Nephron progenitor cell (in vitro differentiated cells): Measurements from ENCODE around the gene PEX11B.

Source experiments
- DNase-seq: peaks from one replicate; pipeline ENCODE4 v3.0.0; 2021
- H3K27ac Mint-ChIP-seq: 2 replicates; pipeline ENCODE4 v1.8.0; 2021; ENCODE audit warnings: mild to moderate bottlenecking, moderate library complexity, mixed read lengths
- H3K27me3 Mint-ChIP-seq: 2 replicates; pipeline ENCODE4 v1.8.0; 2021; ENCODE audit warnings: mild to moderate bottlenecking, low read depth, mixed read lengths; ENCODE audit not compliant: poor library complexity
- H3K36me3 Mint-ChIP-seq: 2 replicates; pipeline ENCODE4 v1.8.0; 2021; ENCODE audit warnings: low read depth, mixed read lengths
- H3K4me1 Mint-ChIP-seq: 2 replicates; pipeline ENCODE4 v1.8.0; 2021; ENCODE audit warnings: mixed read lengths
- H3K4me3 Mint-ChIP-seq: 2 replicates; pipeline ENCODE4 v1.8.0; 2021; ENCODE audit warnings: mild to moderate bottlenecking, moderate library complexity, mixed read lengths
- H3K9me3 Mint-ChIP-seq: 2 replicates; pipeline ENCODE4 v1.8.0; 2021; ENCODE audit warnings: mild to moderate bottlenecking, moderate library complexity, mixed read lengths
- CTCF ChIP-seq: fragments of 200-600 bp; sonication (generic); IDR thresholded peaks from 2 replicates; pipeline ENCODE4 v1.5.0; 2021; ENCODE audit warnings: antibody characterized with exemption

PEX11B gene

GRCh38 chr1:145918992-145919939, 749 bp upstream of the PEX11B start:
- Mint-ChIP-seq H3K4me3 (peak overlapping the region; percentile 94), H3K27ac (peak overlapping the region; percentile 95), H3K36me3 (peaks cover 45% of the 10 kb centered on the region), H3K9me3 (no peaks in the 10 kb centered on the region), H3K4me1 (peaks cover 32% of the 10 kb centered on the region), H3K27me3 (no peaks in the 10 kb centered on the region)
- DNase-seq, result peak; percentile 51
- no peak for TF ChIP-seq CTCF

DNA sequence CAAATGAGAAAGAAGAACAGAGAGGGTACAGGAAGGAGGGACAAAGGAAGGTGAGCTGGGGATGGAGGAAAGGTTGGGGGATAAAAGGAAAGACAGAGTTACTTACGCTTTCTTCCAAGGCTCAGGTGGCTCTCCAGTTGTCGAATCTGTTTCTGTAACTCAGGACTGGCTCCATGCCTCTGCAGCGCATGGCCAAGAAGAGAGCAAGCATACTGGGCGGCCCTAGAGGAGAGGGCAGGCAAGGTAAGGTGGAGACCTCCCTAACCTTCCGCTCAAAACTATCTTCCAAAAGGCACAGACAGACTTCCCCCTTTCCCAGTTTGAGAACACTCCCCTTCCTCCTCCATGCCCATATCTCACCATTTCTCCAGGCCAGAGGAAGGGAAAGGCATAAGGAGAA, 922 bp downstream of the PEX11B start:
- Mint-ChIP-seq H3K4me1 (peaks cover 32% of the 10 kb centered on the region), H3K27ac (peak overlapping the region; percentile 14), H3K4me3 (peak overlapping the region; percentile 94), H3K36me3 (peaks cover 49% of the 10 kb centered on the region), H3K27me3 (no peaks in the 10 kb centered on the region), H3K9me3 (no peaks in the 10 kb centered on the region)
- DNase-seq, result no peak
- TF ChIP-seq CTCF, result no peak

DNA sequence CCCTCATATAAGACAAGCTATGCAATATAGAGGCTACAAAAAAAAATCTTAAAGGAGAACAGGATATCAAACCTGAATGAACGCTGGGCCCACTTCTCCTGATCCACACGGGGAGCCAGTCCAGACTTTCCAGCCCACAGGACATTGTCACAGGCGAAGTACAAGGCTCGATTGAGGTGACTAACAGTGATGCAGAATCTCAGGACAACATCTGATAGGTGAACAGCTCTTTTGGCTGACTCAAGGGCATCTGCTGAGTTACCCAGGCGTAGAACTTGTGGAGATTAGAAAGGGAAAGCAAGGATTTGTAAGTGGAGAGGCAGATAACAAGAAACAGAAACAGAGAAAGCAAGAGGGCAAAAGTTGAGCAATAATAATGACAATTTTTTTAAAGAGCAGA, 1.8 kb downstream of the PEX11B start:
- no peak for TF ChIP-seq CTCF
- H3K36me3 Mint-ChIP-seq, result peaks cover 46% of the 10 kb centered on the region
- H3K4me1 Mint-ChIP-seq, result peaks cover 32% of the 10 kb centered on the region
- peak overlapping the region; percentile 94 for H3K4me3 Mint-ChIP-seq
- no peaks in the 10 kb centered on the region for H3K9me3 Mint-ChIP-seq
- no peaks in the 10 kb centered on the region for H3K27me3 Mint-ChIP-seq
- H3K27ac Mint-ChIP-seq, result no peak overlapping the region
- no peak for DNase-seq

- H3K27me3 Mint-ChIP-seq, result no peaks in the 10 kb centered on the region
- H3K36me3 Mint-ChIP-seq, result peaks cover 36% of the 10 kb centered on the region
- no peak for TF ChIP-seq CTCF
- H3K4me3 Mint-ChIP-seq, result no peak overlapping the region
- H3K27ac Mint-ChIP-seq, result no peak overlapping the region
- DNase-seq, result no peak
- peaks cover 23% of the 10 kb centered on the region for H3K4me1 Mint-ChIP-seq
- no peaks in the 10 kb centered on the region for H3K9me3 Mint-ChIP-seq
Measured at GRCh38 chr1:145912128-145912641, 6.3 kb downstream of the PEX11B start.

- TF ChIP-seq CTCF, result no peak
Measured at GRCh38 chr1:145908653-145909052, 9.9 kb downstream of the PEX11B start.

More at GRCh38 chr1:145908653-145909052, 9.9 kb downstream of the PEX11B start:
- H3K4me1 Mint-ChIP-seq, result peaks cover 24% of the 10 kb centered on the region
- peaks cover 4% of the 10 kb centered on the region for H3K36me3 Mint-ChIP-seq
- no peak overlapping the region for H3K27ac Mint-ChIP-seq
- H3K27me3 Mint-ChIP-seq, result peaks cover 5% of the 10 kb centered on the region
- no peaks in the 10 kb centered on the region for H3K9me3 Mint-ChIP-seq
- DNase-seq, result no peak
- H3K4me3 Mint-ChIP-seq, result no peak overlapping the region
